ENCODE data around the gene LDLRAD4.

LDLRAD4 gene

DNA sequence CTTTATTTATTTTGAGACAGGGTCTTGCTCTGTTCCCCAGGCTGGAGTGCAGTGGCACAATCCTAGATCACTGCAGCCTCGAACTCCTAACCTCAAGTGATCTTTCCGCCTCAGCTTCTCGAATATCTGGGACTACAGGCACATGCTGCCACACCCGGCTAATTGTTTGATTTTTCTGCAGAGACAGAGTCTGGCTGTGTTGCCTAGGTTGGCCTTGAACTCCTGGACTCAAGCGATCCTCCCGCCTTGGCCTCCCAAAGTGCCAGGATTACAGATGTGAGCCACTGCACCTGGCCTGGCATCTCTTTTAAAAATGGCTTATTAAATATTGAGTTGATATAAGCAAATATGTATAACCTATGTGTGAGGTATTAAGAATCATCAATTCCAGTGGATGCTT lies 298.3 kb downstream of the LDLRAD4 start:
- TF ChIP-seq POLR2AphosphoS5 (IDR thresholded peaks at IDR 0.05; ENCODE audit: low read depth) (no peak), SPI1 (IDR thresholded peaks at IDR 0.05; ENCODE audit: borderline replicate concordance, low read depth) (no peak), GABPA (IDR thresholded peaks at IDR 0.05; ENCODE audit: low read depth) (no peak)
- TF ChIP-seq, protein P1, sequence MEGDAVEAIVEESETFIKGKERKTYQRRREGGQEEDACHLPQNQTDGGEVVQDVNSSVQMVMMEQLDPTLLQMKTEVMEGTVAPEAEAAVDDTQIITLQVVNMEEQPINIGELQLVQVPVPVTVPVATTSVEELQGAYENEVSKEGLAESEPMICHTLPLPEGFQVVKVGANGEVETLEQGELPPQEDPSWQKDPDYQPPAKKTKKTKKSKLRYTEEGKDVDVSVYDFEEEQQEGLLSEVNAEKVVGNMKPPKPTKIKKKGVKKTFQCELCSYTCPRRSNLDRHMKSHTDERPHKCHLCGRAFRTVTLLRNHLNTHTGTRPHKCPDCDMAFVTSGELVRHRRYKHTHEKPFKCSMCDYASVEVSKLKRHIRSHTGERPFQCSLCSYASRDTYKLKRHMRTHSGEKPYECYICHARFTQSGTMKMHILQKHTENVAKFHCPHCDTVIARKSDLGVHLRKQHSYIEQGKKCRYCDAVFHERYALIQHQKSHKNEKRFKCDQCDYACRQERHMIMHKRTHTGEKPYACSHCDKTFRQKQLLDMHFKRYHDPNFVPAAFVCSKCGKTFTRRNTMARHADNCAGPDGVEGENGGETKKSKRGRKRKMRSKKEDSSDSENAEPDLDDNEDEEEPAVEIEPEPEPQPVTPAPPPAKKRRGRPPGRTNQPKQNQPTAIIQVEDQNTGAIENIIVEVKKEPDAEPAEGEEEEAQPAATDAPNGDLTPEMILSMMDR (IDR thresholded peaks at IDR 0.05; ENCODE audit: insufficient read depth, low read length) = no peak
- TF ChIP-seq, protein P2, sequence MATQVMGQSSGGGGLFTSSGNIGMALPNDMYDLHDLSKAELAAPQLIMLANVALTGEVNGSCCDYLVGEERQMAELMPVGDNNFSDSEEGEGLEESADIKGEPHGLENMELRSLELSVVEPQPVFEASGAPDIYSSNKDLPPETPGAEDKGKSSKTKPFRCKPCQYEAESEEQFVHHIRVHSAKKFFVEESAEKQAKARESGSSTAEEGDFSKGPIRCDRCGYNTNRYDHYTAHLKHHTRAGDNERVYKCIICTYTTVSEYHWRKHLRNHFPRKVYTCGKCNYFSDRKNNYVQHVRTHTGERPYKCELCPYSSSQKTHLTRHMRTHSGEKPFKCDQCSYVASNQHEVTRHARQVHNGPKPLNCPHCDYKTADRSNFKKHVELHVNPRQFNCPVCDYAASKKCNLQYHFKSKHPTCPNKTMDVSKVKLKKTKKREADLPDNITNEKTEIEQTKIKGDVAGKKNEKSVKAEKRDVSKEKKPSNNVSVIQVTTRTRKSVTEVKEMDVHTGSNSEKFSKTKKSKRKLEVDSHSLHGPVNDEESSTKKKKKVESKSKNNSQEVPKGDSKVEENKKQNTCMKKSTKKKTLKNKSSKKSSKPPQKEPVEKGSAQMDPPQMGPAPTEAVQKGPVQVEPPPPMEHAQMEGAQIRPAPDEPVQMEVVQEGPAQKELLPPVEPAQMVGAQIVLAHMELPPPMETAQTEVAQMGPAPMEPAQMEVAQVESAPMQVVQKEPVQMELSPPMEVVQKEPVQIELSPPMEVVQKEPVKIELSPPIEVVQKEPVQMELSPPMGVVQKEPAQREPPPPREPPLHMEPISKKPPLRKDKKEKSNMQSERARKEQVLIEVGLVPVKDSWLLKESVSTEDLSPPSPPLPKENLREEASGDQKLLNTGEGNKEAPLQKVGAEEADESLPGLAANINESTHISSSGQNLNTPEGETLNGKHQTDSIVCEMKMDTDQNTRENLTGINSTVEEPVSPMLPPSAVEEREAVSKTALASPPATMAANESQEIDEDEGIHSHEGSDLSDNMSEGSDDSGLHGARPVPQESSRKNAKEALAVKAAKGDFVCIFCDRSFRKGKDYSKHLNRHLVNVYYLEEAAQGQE (IDR thresholded peaks at IDR 0.05; ENCODE audit: insufficient replicate concordance, low read depth) = no peak
- DNase-seq (ENCODE audit: low read depth in 1 of 2, low spot score in 1 of 2) = no peak
- H3K27me3 ChIP-seq (ENCODE audit: insufficient read depth, poor library complexity, severe bottlenecking) = no peaks in the 10 kb centered on the region
- H3K4me3 ChIP-seq (replicated peaks; ENCODE audit: insufficient read depth, low read length) = no peak overlapping the region
- H3K27ac ChIP-seq (replicated peaks) = no peak overlapping the region

DNA sequence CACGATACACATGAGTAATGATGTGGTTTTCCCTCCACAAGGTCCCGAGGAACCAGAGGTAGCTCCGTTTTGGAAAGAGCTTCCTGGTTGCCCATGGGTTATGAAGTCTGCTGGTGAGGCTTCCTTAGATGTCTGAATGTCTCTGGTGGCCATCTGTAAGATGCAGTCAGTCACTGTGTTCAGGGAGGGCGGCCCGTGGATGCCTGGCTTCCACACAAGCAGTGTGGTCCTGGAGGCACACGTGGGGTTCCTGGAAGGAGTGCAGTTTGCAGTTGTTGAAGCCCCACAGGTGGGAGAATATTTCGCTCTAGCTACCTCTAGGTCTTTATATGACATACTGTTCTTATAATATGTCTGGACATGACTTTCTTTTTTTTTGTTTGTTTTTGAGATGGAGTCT lies 298.8 kb downstream of the LDLRAD4 start:
- TF ChIP-seq, protein P1 (IDR thresholded peaks at IDR 0.05; ENCODE audit: insufficient read depth, low read length) = no peak
- TF ChIP-seq SPI1 (IDR thresholded peaks at IDR 0.05; ENCODE audit: borderline replicate concordance, low read depth) = no peak
- TF ChIP-seq GABPA (IDR thresholded peaks at IDR 0.05; ENCODE audit: low read depth) = no peak
- TF ChIP-seq POLR2AphosphoS5 (IDR thresholded peaks at IDR 0.05; ENCODE audit: low read depth) = no peak
- TF ChIP-seq, protein P2 (IDR thresholded peaks at IDR 0.05; ENCODE audit: insufficient replicate concordance, low read depth) = no peak
- DNase-seq (ENCODE audit: low read depth in 1 of 2, low spot score in 1 of 2) = no peak
- no peak overlapping the region for H3K4me3 ChIP-seq (replicated peaks; ENCODE audit: insufficient read depth, low read length)
- no peaks in the 10 kb centered on the region for H3K27me3 ChIP-seq (ENCODE audit: insufficient read depth, poor library complexity, severe bottlenecking)
- H3K27ac ChIP-seq (replicated peaks) = no peak overlapping the region

DNA sequence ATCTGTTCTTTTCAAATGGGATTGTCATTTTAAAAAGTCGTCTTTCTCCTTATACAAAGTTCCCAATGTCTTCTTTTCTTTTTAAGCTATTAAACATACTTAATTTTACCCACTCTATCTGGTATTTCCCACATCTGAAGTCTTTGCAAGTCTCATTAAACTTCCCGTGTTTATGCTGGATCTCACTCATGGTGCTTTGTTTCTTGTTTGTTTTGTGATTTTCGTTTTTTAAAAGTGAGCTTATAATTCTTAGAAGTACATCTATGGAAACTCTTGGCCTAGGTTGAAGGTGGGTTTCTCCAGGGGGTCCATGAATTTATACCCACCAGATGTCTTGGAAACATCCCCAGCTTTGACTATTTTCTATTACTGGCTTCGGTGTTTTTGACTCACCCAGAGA lies 299.8 kb downstream of the LDLRAD4 start:
- H3K27me3 ChIP-seq (ENCODE audit: insufficient read depth, poor library complexity, severe bottlenecking) = no peaks in the 10 kb centered on the region
- TF ChIP-seq SPI1 (IDR thresholded peaks at IDR 0.05; ENCODE audit: borderline replicate concordance, low read depth) = no peak
- TF ChIP-seq, protein P1 (IDR thresholded peaks at IDR 0.05; ENCODE audit: insufficient read depth, low read length) = no peak
- no peak for TF ChIP-seq POLR2AphosphoS5 (IDR thresholded peaks at IDR 0.05; ENCODE audit: low read depth)
- TF ChIP-seq, protein P2 (IDR thresholded peaks at IDR 0.05; ENCODE audit: insufficient replicate concordance, low read depth) = no peak
- TF ChIP-seq GABPA (IDR thresholded peaks at IDR 0.05; ENCODE audit: low read depth) = no peak
- H3K27ac ChIP-seq (replicated peaks) = no peak overlapping the region
- DNase-seq (ENCODE audit: low read depth in 1 of 2, low spot score in 1 of 2) = no peak
- no peak overlapping the region for H3K4me3 ChIP-seq (replicated peaks; ENCODE audit: insufficient read depth, low read length)

Data from HL-60 (cell line).